Tibial nerve (tissue), 4 donors: ENCODE results near the gene EXT2. TPM values are rescaled to one million over a fixed set of nuclear protein-coding genes. Genes with fewer than 3 reads are reported as not detected.

Source experiments
- DNase-seq, 2 donors: peaks; one replicate each; pipeline ENCODE4 v3.0.0-alpha.2; 2019; ENCODE audit warnings: low spot score in 2 of 2
- H3K27ac ChIP-seq, 4 donors: fragments of 200-600 bp; sonication (generic) in 3 of 4; one replicate each; pipeline ENCODE4 v1.5.1; 2017 to 2019; ENCODE audit warnings: mild to moderate bottlenecking in 1 of 4
- H3K27me3 ChIP-seq, 2 donors: fragments of 200-600 bp; sonication (generic) in 1 of 2; one replicate each; pipeline versions ENCODE4 v1.5.1 to v1.6.0; 2017 to 2019
- H3K36me3 ChIP-seq, 3 donors: fragments of 200-600 bp; sonication (generic); one replicate each; pipeline ENCODE4 v1.5.1; 2018 to 2019
- H3K4me1 ChIP-seq, 4 donors: fragments of 200-600 bp; sonication (generic) in 3 of 4; one replicate each; pipeline ENCODE4 v1.5.1; 2017 to 2019
- H3K4me3 ChIP-seq, 4 donors: fragments of 200-600 bp; sonication (generic) in 3 of 4; one replicate each; pipeline ENCODE4 v1.5.1; 2017 to 2019; ENCODE audit warnings: mild to moderate bottlenecking in 1 of 4, moderate library complexity in 1 of 4
- H3K9me3 ChIP-seq, 4 donors: fragments of 200-600 bp; sonication (generic) in 3 of 4; one replicate each; pipeline ENCODE4 v1.5.1; 2017 to 2019
- EP300 ChIP-seq, 2 donors: sonication (generic); formaldehyde crosslinking; IDR thresholded peaks; one replicate each; pipeline ENCODE4 v1.6.1; 2017; ENCODE audit warnings: antibody characterized with exemption in 2 of 2, mild to moderate bottlenecking in 1 of 2
- POLR2A ChIP-seq, 2 donors: fragments of 450-650 bp; IDR thresholded peaks; one replicate each; pipeline ENCODE4 v1.6.1; 2017; ENCODE audit warnings: antibody characterized with exemption in 2 of 2, mild to moderate bottlenecking in 2 of 2, moderate library complexity in 2 of 2
- WGBS, 2 donors: methylation state at CpG; one replicate each; pipeline ENCODE4 v1.1.5; 2018; 5-methylcytosine and 5-hydroxymethylcytosine counted together
- total RNA-seq, 4 donors: library from RNA; depleted of rRNA; stranded (reverse); fragments of >200 nt; gene quantifications; one replicate each; pipeline ENCODE4 v1.1.0, GENCODE V29; 2016
- TF ChIP-seq, protein P1 (sequence below), 5 experiments: fragments of 200-600 bp in 3 of 5; fragments of 450-650 bp in 2 of 5; sonication (generic) in 3 of 5; IDR thresholded peaks; one replicate each; pipeline ENCODE4 v1.5.1; 2016 to 2019; ENCODE audit warnings: antibody characterized with exemption in 5 of 5, mild to moderate bottlenecking in 3 of 5, moderate library complexity in 2 of 5

EXT2 gene
- total RNA-seq, 4 donors from 2014 or later, result 69.3 to 80.0 (median 73.1) TPM

DNA sequence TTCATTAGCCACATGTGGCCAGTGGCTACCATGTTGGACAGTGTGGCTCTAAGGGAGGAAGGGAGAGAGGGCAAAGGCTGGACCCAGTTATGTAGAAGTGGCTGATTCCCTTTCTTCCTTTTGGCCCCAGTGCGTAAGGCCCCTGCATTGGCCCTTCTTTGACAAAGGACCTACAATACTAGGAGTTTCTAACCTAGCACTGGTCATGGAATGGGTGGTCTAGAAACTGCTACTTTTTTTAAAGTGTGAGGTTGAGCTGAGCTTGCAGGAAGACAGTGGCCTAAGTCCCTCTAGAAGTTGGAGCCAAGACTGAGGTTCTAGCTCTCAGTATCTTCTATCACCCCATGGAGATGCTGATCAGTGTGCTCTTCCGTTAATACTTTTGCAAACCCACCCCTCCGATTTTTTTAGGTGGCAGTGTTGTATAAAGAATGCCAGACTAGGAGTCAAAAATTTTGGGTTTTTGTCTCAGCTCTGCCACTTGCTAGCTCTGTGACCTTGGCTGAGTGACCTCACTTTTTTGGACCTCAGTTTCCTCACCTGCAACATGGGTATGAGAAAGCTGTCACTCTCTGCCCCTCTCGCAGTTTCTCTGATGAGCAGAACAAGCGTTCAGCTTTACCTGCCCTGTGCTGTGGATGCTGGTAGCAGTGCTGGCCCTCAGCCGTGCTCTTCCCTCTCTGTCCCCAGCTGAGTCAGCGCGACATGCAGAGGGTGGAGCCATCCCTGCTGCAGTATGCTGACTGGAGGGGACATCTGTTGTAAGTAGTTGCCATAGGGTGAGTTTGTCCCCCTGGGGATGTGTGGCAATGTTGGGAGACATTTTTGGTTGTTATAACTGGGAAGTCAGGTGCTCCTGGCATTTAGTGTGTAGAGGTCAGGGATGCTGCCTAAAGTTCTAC is 22.5 kb upstream of the EXT2 start:
- Histone ChIP-seq H3K27me3 (no peaks in the 10 kb centered on the region), H3K4me1 (peaks cover 0 to 1% (median 0%) of the 10 kb centered on the region in 4 donors), H3K36me3 (peaks cover 2 to 89% (median 6%) of the 10 kb centered on the region in 3 donors), H3K27ac (no peak overlapping the region), H3K9me3 (no peaks in the 10 kb centered on the region), H3K4me3 (no peak overlapping the region)
- DNase-seq, result no peak
- WGBS, 2 donors, result 89 to 95% methylated on average over 8 of the region's 8 CpGs
- TF ChIP-seq EP300 (IDR thresholded peaks at IDR 0.05) (no peak), POLR2A (IDR thresholded peaks at IDR 0.05) (no peak)
- TF ChIP-seq, protein P1, sequence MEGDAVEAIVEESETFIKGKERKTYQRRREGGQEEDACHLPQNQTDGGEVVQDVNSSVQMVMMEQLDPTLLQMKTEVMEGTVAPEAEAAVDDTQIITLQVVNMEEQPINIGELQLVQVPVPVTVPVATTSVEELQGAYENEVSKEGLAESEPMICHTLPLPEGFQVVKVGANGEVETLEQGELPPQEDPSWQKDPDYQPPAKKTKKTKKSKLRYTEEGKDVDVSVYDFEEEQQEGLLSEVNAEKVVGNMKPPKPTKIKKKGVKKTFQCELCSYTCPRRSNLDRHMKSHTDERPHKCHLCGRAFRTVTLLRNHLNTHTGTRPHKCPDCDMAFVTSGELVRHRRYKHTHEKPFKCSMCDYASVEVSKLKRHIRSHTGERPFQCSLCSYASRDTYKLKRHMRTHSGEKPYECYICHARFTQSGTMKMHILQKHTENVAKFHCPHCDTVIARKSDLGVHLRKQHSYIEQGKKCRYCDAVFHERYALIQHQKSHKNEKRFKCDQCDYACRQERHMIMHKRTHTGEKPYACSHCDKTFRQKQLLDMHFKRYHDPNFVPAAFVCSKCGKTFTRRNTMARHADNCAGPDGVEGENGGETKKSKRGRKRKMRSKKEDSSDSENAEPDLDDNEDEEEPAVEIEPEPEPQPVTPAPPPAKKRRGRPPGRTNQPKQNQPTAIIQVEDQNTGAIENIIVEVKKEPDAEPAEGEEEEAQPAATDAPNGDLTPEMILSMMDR (IDR thresholded peaks at IDR 0.05), result no peak

DNA sequence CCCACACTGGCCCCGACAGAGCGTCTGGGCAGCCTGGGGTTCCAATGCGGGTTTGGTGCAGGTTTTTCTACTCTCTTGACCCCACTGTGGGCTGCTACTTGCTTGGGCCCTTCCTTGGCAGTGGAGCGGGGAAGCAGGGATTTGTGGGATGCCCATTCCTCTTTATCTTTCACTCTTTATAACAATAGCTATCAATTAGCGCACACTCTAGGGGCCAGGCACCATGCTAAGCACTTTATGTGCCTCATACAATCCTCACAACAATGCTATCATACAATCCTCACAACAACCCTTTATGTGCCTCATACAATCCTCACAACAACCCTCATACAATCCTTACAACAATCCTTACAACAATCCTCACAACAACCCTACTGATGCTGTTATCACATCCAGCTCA is 16.7 kb upstream of the EXT2 start:
- H3K9me3 ChIP-seq, result no peaks in the 10 kb centered on the region
- 80 to 93% methylated on average over 5 of the region's 5 CpGs for WGBS, 2 donors
- peaks cover 2 to 98% (median 6%) of the 10 kb centered on the region in 3 donors for H3K36me3 ChIP-seq
- no peak for TF ChIP-seq POLR2A (IDR thresholded peaks at IDR 0.05)
- no peak for TF ChIP-seq EP300 (IDR thresholded peaks at IDR 0.05)
- TF ChIP-seq, protein P1 (IDR thresholded peaks at IDR 0.05), result no peak
- H3K27me3 ChIP-seq, result no peaks in the 10 kb centered on the region
- no peak for DNase-seq
- no peaks in the 10 kb centered on the region for H3K4me1 ChIP-seq
- no peak overlapping the region for H3K27ac ChIP-seq
- H3K4me3 ChIP-seq, result no peak overlapping the region

DNA sequence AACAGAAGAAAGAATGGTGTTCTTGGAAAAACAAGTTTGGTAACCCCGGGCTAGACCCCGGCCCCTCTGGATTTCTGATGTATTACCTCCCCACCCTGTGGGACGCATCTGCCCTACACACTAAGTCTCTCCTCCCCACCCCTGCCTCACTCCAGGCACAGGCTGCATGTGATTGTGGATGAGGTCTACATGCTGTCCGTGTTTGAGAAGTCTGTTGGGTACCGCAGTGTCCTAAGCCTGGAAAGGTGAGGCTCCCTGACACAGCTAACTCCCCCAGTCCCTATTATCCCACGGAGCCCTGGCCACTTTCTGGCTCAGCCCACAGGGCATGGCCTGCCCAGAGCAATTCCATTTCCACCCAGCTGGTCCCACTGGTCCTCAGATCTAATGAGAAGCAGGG is 16.1 kb upstream of the EXT2 start:
- 85 to 92% methylated on average over 6 of the region's 6 CpGs for WGBS, 2 donors
- no peaks in the 10 kb centered on the region for H3K4me1 ChIP-seq
- H3K27ac ChIP-seq, result no peak overlapping the region
- TF ChIP-seq, protein P1 (IDR thresholded peaks at IDR 0.05), result no peak
- no peak for TF ChIP-seq POLR2A (IDR thresholded peaks at IDR 0.05)
- no peak for TF ChIP-seq EP300 (IDR thresholded peaks at IDR 0.05)
- no peaks in the 10 kb centered on the region for H3K27me3 ChIP-seq
- H3K4me3 ChIP-seq, result no peak overlapping the region
- DNase-seq, result no peak
- H3K9me3 ChIP-seq, result no peaks in the 10 kb centered on the region
- H3K36me3 ChIP-seq, result peaks cover under 1 to 98% (median 6%) of the 10 kb centered on the region in 3 donors

DNA sequence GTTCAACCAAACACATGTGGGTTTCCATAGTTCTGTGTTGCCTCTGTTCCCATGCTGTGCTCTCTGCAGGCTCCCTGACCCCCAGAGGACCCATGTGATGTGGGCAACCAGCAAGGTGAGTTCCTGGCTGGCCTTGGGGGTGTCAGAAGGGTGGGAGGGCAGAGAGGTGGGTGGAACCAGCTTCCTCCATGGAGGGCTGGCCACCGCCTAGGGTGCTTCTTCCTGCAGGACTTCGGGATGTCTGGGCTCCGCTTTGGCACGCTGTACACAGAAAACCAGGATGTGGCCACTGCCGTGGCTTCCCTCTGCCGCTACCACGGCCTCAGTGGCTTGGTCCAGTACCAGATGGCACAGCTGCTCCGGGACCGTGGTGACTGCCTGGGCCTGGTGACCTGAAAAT is 14.5 kb upstream of the EXT2 start:
- no peak for DNase-seq
- WGBS, 2 donors, result 95 to 100% methylated on average over 6 to 9 of the region's 9 CpGs
- Histone ChIP-seq H3K4me3 (no peak overlapping the region), H3K27me3 (no peaks in the 10 kb centered on the region), H3K9me3 (peaks cover 0 to 4% (median 0%) of the 10 kb centered on the region in 4 donors), H3K36me3 (peaks cover 0 to 86% (median 0%) of the 10 kb centered on the region in 3 donors), H3K27ac (no peak overlapping the region), H3K4me1 (no peaks in the 10 kb centered on the region)
- no peak for TF ChIP-seq POLR2A (IDR thresholded peaks at IDR 0.05)
- TF ChIP-seq, protein P1 (IDR thresholded peaks at IDR 0.05), result no peak
- TF ChIP-seq EP300 (IDR thresholded peaks at IDR 0.05), result no peak

DNA sequence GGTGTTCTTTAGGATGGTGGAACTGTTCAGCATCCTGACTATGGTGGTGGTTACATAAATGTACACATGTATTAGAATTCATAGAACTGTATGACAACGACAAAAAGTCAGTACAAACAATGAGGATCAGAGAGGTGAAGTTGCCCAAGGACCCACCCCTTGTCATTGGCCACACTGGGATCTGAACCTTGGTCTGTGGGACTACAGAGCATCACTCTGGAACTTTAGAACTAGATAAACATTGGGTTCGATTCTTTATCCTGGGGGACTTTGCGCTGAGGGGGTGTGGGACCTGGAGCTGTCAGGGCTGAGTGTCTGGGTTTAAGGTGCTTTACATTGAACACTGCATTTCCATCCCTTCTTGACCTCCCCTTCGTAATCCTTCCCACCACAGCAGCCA is 12.8 kb upstream of the EXT2 start:
- TF ChIP-seq EP300 (IDR thresholded peaks at IDR 0.05) (no peak), POLR2A (IDR thresholded peaks at IDR 0.05) (no peak)
- TF ChIP-seq, protein P1 (IDR thresholded peaks at IDR 0.05), result no peak
- Histone ChIP-seq H3K9me3 (peaks cover 0 to 4% (median 0%) of the 10 kb centered on the region in 4 donors), H3K4me3 (no peak overlapping the region), H3K36me3 (peaks cover 0 to 81% (median 0%) of the 10 kb centered on the region in 3 donors), H3K27ac (no peak overlapping the region), H3K27me3 (no peaks in the 10 kb centered on the region), H3K4me1 (no peaks in the 10 kb centered on the region)
- no peak for DNase-seq
- WGBS, 2 donors, result 85 to 87% methylated on average over 4 of the region's 4 CpGs
